Peyer's patch (tissue), 4 donors: ENCODE measurements around the gene PDXK.

ENCODE experiments used
- CTCF ChIP-seq, 6 experiments: fragments of 450-650 bp in 4 of 6; fragments of 200-600 bp in 2 of 6; sonication (generic) in 1 of 6; IDR thresholded peaks; one replicate each; pipeline ENCODE4 v1.5.1; 2017 to 2019; ENCODE audit warnings: antibody characterized with exemption in 6 of 6, mild to moderate bottlenecking in 3 of 6, moderate library complexity in 1 of 6
- POLR2A ChIP-seq, 2 donors: fragments of 450-650 bp; IDR thresholded peaks; one replicate each; pipeline ENCODE4 v1.5.1; 2017; ENCODE audit warnings: antibody characterized with exemption in 2 of 2, mild to moderate bottlenecking in 2 of 2, moderate library complexity in 2 of 2

- TF ChIP-seq CTCF (IDR thresholded peaks at IDR 0.05) (peak in 2 of 6 experiments; percentile 12 to 25), POLR2A (IDR thresholded peaks at IDR 0.05) (no peak)
These were observed 48.0 kb downstream of the PDXK start for GRCh38 chr21:43766734-43767497.
